ENCODE measurements around the gene DPY19L1.

DNA sequence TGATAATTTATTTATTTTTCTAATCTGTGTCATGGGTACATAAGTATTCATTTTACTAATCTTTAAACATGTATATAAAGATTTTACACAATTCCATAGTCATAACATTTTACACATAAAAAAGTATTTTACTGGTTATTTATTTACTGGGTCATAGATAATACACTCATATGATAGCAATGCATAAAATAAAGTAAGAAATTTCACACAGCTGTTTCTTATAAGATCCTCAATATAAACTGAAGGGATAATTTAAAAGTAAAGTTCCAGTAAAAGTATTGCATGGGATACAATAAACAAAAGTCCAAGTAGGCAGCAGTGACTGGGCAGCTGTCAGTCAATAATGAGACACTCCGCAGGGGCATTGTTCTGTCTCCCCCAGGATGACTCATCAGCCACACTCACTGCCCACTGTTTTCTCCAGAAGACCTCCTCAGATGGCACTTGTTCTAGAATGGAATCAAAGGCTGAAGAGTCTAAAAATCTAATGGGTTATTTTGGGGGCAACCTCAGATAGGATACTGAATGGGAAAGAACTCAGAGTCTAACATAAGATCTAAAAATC lies 32.7 kb downstream of the DPY19L1 start:
- TF ChIP-seq POLR2AphosphoS5 (IDR thresholded peaks at IDR 0.05; ENCODE audit: low read depth, low read length), result no peak
- TF ChIP-seq, protein P1, sequence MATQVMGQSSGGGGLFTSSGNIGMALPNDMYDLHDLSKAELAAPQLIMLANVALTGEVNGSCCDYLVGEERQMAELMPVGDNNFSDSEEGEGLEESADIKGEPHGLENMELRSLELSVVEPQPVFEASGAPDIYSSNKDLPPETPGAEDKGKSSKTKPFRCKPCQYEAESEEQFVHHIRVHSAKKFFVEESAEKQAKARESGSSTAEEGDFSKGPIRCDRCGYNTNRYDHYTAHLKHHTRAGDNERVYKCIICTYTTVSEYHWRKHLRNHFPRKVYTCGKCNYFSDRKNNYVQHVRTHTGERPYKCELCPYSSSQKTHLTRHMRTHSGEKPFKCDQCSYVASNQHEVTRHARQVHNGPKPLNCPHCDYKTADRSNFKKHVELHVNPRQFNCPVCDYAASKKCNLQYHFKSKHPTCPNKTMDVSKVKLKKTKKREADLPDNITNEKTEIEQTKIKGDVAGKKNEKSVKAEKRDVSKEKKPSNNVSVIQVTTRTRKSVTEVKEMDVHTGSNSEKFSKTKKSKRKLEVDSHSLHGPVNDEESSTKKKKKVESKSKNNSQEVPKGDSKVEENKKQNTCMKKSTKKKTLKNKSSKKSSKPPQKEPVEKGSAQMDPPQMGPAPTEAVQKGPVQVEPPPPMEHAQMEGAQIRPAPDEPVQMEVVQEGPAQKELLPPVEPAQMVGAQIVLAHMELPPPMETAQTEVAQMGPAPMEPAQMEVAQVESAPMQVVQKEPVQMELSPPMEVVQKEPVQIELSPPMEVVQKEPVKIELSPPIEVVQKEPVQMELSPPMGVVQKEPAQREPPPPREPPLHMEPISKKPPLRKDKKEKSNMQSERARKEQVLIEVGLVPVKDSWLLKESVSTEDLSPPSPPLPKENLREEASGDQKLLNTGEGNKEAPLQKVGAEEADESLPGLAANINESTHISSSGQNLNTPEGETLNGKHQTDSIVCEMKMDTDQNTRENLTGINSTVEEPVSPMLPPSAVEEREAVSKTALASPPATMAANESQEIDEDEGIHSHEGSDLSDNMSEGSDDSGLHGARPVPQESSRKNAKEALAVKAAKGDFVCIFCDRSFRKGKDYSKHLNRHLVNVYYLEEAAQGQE (IDR thresholded peaks at IDR 0.05; ENCODE audit: insufficient read depth in 1 of 2, low read depth in 2 of 2, low read length in 2 of 2), result no peak
